K562 (cell line): ENCODE data around the gene MTOR. TPM values are rescaled to one million over a fixed set of nuclear protein-coding genes. Genes with fewer than 3 reads are reported as not detected.

ENCODE experiments used
- BCLAF1 ChIP-seq, 2 experiments: fragments of 450-650 bp in 1 of 2; IDR thresholded peaks; 2 replicates each; pipeline ENCODE4 v1.6.1; 2011 to 2017; ENCODE audit warnings: low read depth in 2 of 2, antibody characterized with exemption in 1 of 2, borderline replicate concordance in 1 of 2, low read length in 1 of 2, mild to moderate bottlenecking in 1 of 2, mixed read lengths in 1 of 2; ENCODE audit not compliant: control insufficient read depth in 1 of 2
- C11orf30 ChIP-seq: fragments of 450-650 bp; IDR thresholded peaks from 2 replicates; pipeline ENCODE4 v1.6.1; 2016; ENCODE audit warnings: low read depth, mild to moderate bottlenecking
- E2F3 ChIP-seq: fragments of 250-450 bp; sonication (Bioruptor Pico); IDR thresholded peaks from 2 replicates; pipeline ENCODE4 v1.4.0; 2020; ENCODE audit warnings: mild to moderate bottlenecking
- HNRNPL ChIP-seq: fragments of 200-400 bp; formaldehyde crosslinking; IDR thresholded peaks from 2 replicates; pipeline ENCODE4 v1.6.1; 2017; ENCODE audit warnings: low read depth, mild to moderate bottlenecking, low read length
- KDM4B ChIP-seq, 2 experiments: fragments of 450-650 bp in 1 of 2; sonication (generic) in 1 of 2; IDR thresholded peaks; 2 replicates each; pipeline ENCODE4 v1.6.1; 2016 to 2017; ENCODE audit warnings: borderline replicate concordance in 2 of 2, antibody characterized with exemption in 1 of 2, low read depth in 1 of 2, mild to moderate bottlenecking in 1 of 2
- PTBP1 ChIP-seq: fragments of 200-400 bp; formaldehyde crosslinking; IDR thresholded peaks from 2 replicates; pipeline ENCODE4 v1.6.1; 2017; ENCODE audit warnings: low read depth, low read length
- ZBTB17 ChIP-seq: fragments of 450-650 bp; formaldehyde crosslinking; IDR thresholded peaks from 2 replicates; pipeline ENCODE4 v1.4.0; 2020; ENCODE audit warnings: mild to moderate bottlenecking
- ZNF347 ChIP-seq: fragments of 450-650 bp; formaldehyde crosslinking; IDR thresholded peaks from 2 replicates; pipeline ENCODE4 v1.4.0; 2020; ENCODE audit warnings: low read depth, mild to moderate bottlenecking, moderate library complexity
- polyA plus RNA-seq, 8 experiments: library from polyadenylated mRNA; depleted of rRNA in 4 of 8; stranded (reverse) in 5 of 8; unstranded in 3 of 8; fragments of >200 nt; fragmentation: Nextera tagmentation in 2 of 8; fragmentation: Illumina TruSeq in 1 of 8; extraction: Ambion mirVana in 2 of 8; extraction: Trizol in 1 of 8; gene quantifications; 2 replicates each; pipeline versions ENCODE4 v1.2.1 to v1.2.3, GENCODE V29; 2011 to 2014; ENCODE audit warnings: inconsistent platforms in 1 of 8, missing spikeins in 1 of 8
- total RNA-seq, 7 experiments: library from RNA; depleted of rRNA in 6 of 7; stranded (reverse); fragments of >200 nt in 6 of 7; fragmentation: Illumina TruSeq in 2 of 7; extraction: Trizol in 2 of 7; gene quantifications; 2 replicates each; pipeline versions ENCODE4 v1.2.1 to v1.2.3, GENCODE V29; 2011 to 2021; ENCODE audit warnings: low replicate concordance in 1 of 7
- TF ChIP-seq, protein P1 (sequence below): conservative IDR thresholded peaks from 2 replicates; pipeline ENCODE4 v1.6.1; 2011; ENCODE audit warnings: low read depth, mild to moderate bottlenecking, low read length; ENCODE audit not compliant: control insufficient read depth
- TF ChIP-seq, protein P2 (sequence below): sonication (generic); formaldehyde crosslinking; IDR thresholded peaks from 2 replicates; pipeline ENCODE4 v1.8.0; 2023; ENCODE audit warnings: mild to moderate bottlenecking, missing genetic modification reagents

Gene MTOR
- total and polyA plus RNA-seq, 9 of the 15 experiments (the other 6 are each of a cell fraction or from before 2014, with no cell fraction given): 11.4 to 71.4 (median 52.2) TPM

DNA sequence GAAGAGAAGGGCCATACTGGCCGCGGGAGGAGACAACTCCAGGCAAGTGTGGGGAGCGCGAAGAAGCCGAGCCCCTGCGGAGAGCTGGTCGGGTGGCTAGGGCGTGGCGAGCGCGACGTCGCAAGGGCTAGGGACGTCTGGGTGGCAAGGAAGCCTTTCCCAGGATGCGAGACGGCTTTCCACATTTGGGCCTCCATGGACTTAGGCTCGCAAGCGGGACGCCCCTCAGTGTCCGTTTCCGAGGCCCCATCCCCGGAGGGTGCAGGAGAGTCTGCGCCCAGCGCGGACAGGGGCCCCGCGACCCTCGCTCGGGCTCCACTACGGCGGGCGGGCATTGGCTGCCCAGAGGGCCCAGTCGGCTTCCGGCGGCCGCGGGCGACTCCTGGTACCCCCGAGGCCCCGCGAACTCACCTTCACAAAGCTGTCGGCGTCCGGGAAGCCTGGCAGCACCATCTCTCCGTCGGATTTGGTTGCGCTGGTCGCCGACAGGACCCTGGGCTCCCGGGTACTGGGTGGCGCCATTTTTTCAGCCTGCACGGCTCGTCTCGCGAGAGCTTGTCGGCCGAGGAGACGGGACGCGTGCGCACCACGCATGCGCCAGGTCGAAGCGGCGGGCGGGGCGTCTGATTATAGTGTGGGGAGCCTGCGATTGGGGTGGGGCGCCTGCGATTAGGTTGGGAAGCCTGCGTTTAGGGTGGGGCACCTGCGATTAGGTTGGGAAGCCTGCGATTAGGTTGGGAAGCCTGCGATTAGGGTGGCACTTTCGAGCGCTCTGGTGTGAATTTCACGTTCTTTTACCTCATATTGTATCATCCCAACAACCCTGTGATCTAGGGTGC lies 162.8 kb downstream of the MTOR start, which contains the start of gene EXOSC10 (continued):
- TF ChIP-seq BCLAF1 (IDR thresholded peaks at IDR 0.05; ENCODE audit: borderline replicate concordance in 1 of 2, control insufficient read depth in 1 of 2, low read depth in 2 of 2, low read length in 1 of 2) (no peak), HNRNPL (peak; percentile 90), KDM4B (IDR thresholded peaks at IDR 0.05; ENCODE audit: borderline replicate concordance in 2 of 2, low read depth in 1 of 2) (no peak), E2F3 (CRISPR knock-in tag) (peak; percentile 66; the same call in 1 of the 2 replicates), ZNF347 (CRISPR knock-in tag) (no peak), C11orf30 (peak; percentile 90), PTBP1 (no peak), ZBTB17 (CRISPR knock-in tag) (peak; percentile 63; the same call in 1 of the 2 replicates)
- TF ChIP-seq, protein P1, sequence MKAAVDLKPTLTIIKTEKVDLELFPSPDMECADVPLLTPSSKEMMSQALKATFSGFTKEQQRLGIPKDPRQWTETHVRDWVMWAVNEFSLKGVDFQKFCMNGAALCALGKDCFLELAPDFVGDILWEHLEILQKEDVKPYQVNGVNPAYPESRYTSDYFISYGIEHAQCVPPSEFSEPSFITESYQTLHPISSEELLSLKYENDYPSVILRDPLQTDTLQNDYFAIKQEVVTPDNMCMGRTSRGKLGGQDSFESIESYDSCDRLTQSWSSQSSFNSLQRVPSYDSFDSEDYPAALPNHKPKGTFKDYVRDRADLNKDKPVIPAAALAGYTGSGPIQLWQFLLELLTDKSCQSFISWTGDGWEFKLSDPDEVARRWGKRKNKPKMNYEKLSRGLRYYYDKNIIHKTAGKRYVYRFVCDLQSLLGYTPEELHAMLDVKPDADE: peak; percentile 47; the same call in 1 of the 2 replicates
- TF ChIP-seq, protein P2, sequence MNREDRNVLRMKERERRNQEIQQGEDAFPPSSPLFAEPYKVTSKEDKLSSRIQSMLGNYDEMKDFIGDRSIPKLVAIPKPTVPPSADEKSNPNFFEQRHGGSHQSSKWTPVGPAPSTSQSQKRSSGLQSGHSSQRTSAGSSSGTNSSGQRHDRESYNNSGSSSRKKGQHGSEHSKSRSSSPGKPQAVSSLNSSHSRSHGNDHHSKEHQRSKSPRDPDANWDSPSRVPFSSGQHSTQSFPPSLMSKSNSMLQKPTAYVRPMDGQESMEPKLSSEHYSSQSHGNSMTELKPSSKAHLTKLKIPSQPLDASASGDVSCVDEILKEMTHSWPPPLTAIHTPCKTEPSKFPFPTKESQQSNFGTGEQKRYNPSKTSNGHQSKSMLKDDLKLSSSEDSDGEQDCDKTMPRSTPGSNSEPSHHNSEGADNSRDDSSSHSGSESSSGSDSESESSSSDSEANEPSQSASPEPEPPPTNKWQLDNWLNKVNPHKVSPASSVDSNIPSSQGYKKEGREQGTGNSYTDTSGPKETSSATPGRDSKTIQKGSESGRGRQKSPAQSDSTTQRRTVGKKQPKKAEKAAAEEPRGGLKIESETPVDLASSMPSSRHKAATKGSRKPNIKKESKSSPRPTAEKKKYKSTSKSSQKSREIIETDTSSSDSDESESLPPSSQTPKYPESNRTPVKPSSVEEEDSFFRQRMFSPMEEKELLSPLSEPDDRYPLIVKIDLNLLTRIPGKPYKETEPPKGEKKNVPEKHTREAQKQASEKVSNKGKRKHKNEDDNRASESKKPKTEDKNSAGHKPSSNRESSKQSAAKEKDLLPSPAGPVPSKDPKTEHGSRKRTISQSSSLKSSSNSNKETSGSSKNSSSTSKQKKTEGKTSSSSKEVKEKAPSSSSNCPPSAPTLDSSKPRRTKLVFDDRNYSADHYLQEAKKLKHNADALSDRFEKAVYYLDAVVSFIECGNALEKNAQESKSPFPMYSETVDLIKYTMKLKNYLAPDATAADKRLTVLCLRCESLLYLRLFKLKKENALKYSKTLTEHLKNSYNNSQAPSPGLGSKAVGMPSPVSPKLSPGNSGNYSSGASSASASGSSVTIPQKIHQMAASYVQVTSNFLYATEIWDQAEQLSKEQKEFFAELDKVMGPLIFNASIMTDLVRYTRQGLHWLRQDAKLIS (CRISPR knock-in tag): peak; percentile 97
